ENCODE measurements around the gene ZBTB40.

- TF ChIP-seq SREBF2 (IDR thresholded peaks at IDR 0.05; ENCODE audit: low read length) = no peak
- no peak for TF ChIP-seq CTCF (IDR thresholded peaks at IDR 0.05 in 2 of 3, conservative IDR thresholded peaks at IDR 0.05 in 1 of 3; ENCODE audit: control insufficient read depth in 2 of 3, extremely low read depth in 1 of 3, insufficient read depth in 1 of 3, low read depth in 3 of 3, low read length in 3 of 3)
- TF ChIP-seq ZNF622 (IDR thresholded peaks at IDR 0.05) = no peak
- no peak for TF ChIP-seq SIX5 (IDR thresholded peaks at IDR 0.05; ENCODE audit: low read depth, low read length, severe bottlenecking)
- TF ChIP-seq TCF3 (IDR thresholded peaks at IDR 0.05; ENCODE audit: borderline replicate concordance, insufficient read depth, low read depth, low read length) = no peak
- no peak for TF ChIP-seq TBL1XR1 (IDR thresholded peaks at IDR 0.05; ENCODE audit: low read depth, low read length)
- TF ChIP-seq SIN3A (IDR thresholded peaks at IDR 0.05; ENCODE audit: low read depth, low read length) = no peak
- no peak for TF ChIP-seq RBBP5 (conservative IDR thresholded peaks at IDR 0.05)
- TF ChIP-seq EGR1 (IDR thresholded peaks at IDR 0.05; ENCODE audit: borderline replicate concordance in 1 of 2, low read depth in 2 of 2, low read length in 2 of 2) = no peak
- TF ChIP-seq TAF1 (IDR thresholded peaks at IDR 0.05; ENCODE audit: borderline replicate concordance, low read depth, low read length) = no peak
- TF ChIP-seq POLR2A (IDR thresholded peaks at IDR 0.05; ENCODE audit: low read depth, low read length) = no peak
- TF ChIP-seq FOXM1 (IDR thresholded peaks at IDR 0.05; ENCODE audit: low read depth, low read length) = no peak
Measured at GRCh38 chr1:22567994-22568393, 116.3 kb downstream of the ZBTB40 start.

Measured in GM12878 (cell line).